Measurements from ENCODE around the gene C6orf52. TPM values are rescaled to one million over a fixed set of nuclear protein-coding genes. Genes with fewer than 3 reads are reported as not detected.
A peak's percentile ranks its signal among the peaks of the same experiment; 100 is the strongest.
"Not testable (repeated sequence)": the region's sequence is repeated elsewhere in the genome, so short reads cannot be mapped to it uniquely, and the experiment has no call there.

Gene C6orf52
- total and polyA plus RNA-seq, 12 donors: 0.59 to 1.6 (median 0.86) TPM; not detected in 3

- peaks cover 0 to 36% (median 10%) of the 10 kb centered on the region in 9 donors for H3K36me3 ChIP-seq
- no peaks in the 10 kb centered on the region for H3K27me3 ChIP-seq
- peaks cover 18 to 56% (median 34%) of the 10 kb centered on the region in 9 donors for H3K4me1 ChIP-seq
- peaks cover 0 to 15% (median 0%) of the 10 kb centered on the region in 11 donors for H3K9me3 ChIP-seq
- peak within 1 kb of the TSS; percentile 26 to 96 (median 78) for H3K4me3 ChIP-seq
- intact Hi-C loops (cut with DNase I): loop anchor here in 6 of 10 donors (1.0 to 2.0 kb wide), 4 partner anchors 24 to 29 kb away; partner anchors contain the start of genes TMEM14B (in 6 of the 6), C6orf52 (in 4 of the 6) and PAK1IP1 (in 4 of the 6)
- peak; percentile 97 to 99 (median 98) for ATAC-seq
- 1% methylated on average over 54 to 55 of the region's 55 CpGs for WGBS, 2 donors
- DNase-seq: peak; percentile 99
- H3K27ac ChIP-seq: peak within 1 kb of the TSS; percentile 44 to 96 (median 90)
- peak in 2 of 9 donors; percentile 4 to 5 for TF ChIP-seq CTCF (IDR thresholded peaks at IDR 0.05)
These were observed 28.6 kb upstream of the C6orf52 start, which contains the start of gene TMEM14C for GRCh38 chr6:10722820-10723566. Gene TMEM14C (plus strand): TSS chr6:10723070. CDS start chr6:10724614, 1,544 bp downstream.

GRCh38 chr6:10722570-10722819, 28.1 kb upstream of the C6orf52 start:
- no peak for ATAC-seq
- H3K4me1 ChIP-seq: peaks cover 18 to 56% (median 34%) of the 10 kb centered on the region in 9 donors
- no peak for DNase-seq
- intact Hi-C loops (cut with DNase I): loop anchor here in 6 of 10 donors (1.0 to 2.0 kb wide), 4 partner anchors 24 to 28 kb away; partner anchors contain the start of genes TMEM14B (in 5 of the 6), C6orf52 (in 3 of the 6) and PAK1IP1 (in 3 of the 6)
- H3K4me3 ChIP-seq: peak overlapping the region in 9 of 10 donors; percentile 72 to 96 (median 79)
- H3K27ac ChIP-seq: peak overlapping the region in 9 of 10 donors; percentile 79 to 96 (median 92)
- H3K36me3 ChIP-seq: peaks cover 0 to 31% (median 10%) of the 10 kb centered on the region in 9 donors
- TF ChIP-seq CTCF (IDR thresholded peaks at IDR 0.05): no peak
- 3 to 4% methylated on average over 6 of the region's 6 CpGs for WGBS, 2 donors
- H3K27me3 ChIP-seq: no peaks in the 10 kb centered on the region
- peaks cover 0 to 17% (median 0%) of the 10 kb centered on the region in 11 donors for H3K9me3 ChIP-seq

GRCh38 chr6:10721850-10722569, 27.6 kb upstream of the C6orf52 start:
- TF ChIP-seq CTCF (IDR thresholded peaks at IDR 0.05): no peak
- Histone ChIP-seq H3K27me3 (no peaks in the 10 kb centered on the region), H3K4me1 (peaks cover 18 to 56% (median 32%) of the 10 kb centered on the region in 9 donors), H3K36me3 (peaks cover 0 to 26% (median 10%) of the 10 kb centered on the region in 9 donors), H3K4me3 (peak overlapping the region in 9 of 10 donors; percentile 72 to 96 (median 79)), H3K9me3 (peaks cover 0 to 17% (median 0%) of the 10 kb centered on the region in 11 donors), H3K27ac (peak overlapping the region in 9 of 10 donors; percentile 79 to 96 (median 92))
- no peak for DNase-seq
- intact Hi-C loops (cut with DNase I): loop anchor here in 6 of 10 donors (1.0 to 2.0 kb wide), 4 partner anchors 25 to 28 kb away; partner anchors contain the start of genes TMEM14B (in 5 of the 6), C6orf52 (in 3 of the 6) and PAK1IP1 (in 3 of the 6)
- WGBS, 2 donors: 73 to 78% methylated on average over 11 of the region's 11 CpGs
- peak in 1 of 8 donors; percentile 0 for ATAC-seq

- peak overlapping the region in 9 of 10 donors; percentile 80 to 98 (median 95) for H3K27ac ChIP-seq
- 78 to 82% methylated on average over 17 of the region's 17 CpGs for WGBS, 2 donors
- peaks cover 0 to 17% (median 0%) of the 10 kb centered on the region in 11 donors for H3K9me3 ChIP-seq
- H3K27me3 ChIP-seq; DNase-seq; ATAC-seq; intact Hi-C loops (cut with DNase I): not testable (repeated sequence)
- peaks cover 0 to 18% (median 7%) of the 10 kb centered on the region in 9 donors for H3K36me3 ChIP-seq
- H3K4me3 ChIP-seq: peak overlapping the region in 9 of 10 donors; percentile 49 to 82 (median 72)
- peaks cover 18 to 50% (median 32%) of the 10 kb centered on the region in 9 donors for H3K4me1 ChIP-seq
These were observed 26.8 kb upstream of the C6orf52 start for GRCh38 chr6:10720960-10721849.
